Measurements from ENCODE around the gene DLG5. TPM values are rescaled to one million over a fixed set of nuclear protein-coding genes. Genes with fewer than 3 reads are reported as not detected.

Gene DLG5
- total RNA-seq, 2 donors from 2014 or later: 26.1 to 47.5 TPM

DNA sequence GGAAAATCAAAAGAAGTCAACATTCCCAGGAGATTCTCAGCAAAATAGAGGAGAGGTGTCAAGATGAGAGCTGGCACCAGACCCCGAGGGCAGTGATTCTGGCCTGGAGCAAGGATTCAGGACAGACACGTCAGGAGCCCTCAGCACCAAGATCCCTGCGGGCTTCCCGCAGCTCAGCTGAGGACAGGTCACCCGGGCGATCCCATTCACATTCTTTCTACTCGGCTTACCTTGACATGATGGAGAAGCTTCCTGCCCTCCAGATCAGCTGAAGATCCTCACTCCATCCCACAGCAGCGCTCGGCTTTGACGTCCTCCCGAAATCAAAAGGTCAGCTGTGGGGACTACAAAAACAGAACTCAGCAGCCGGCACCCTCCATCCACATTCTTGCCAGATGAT, 139.1 kb downstream of the DLG5 start:
- Histone ChIP-seq H3K27ac (no peak overlapping the region), H3K4me1 (no peaks in the 10 kb centered on the region), H3K9ac (ENCODE audit: low read depth in 2 of 2, low read length in 2 of 2) (no peak overlapping the region), H3K9me3 (no peaks in the 10 kb centered on the region), H3K27me3 (no peaks in the 10 kb centered on the region), H3K4me3 (no peak overlapping the region), H3K36me3 (no peaks in the 10 kb centered on the region)
- intact Hi-C loops (cut with DNase I): no loop called here
- DNase-seq: no peak
- TF ChIP-seq, protein P1, sequence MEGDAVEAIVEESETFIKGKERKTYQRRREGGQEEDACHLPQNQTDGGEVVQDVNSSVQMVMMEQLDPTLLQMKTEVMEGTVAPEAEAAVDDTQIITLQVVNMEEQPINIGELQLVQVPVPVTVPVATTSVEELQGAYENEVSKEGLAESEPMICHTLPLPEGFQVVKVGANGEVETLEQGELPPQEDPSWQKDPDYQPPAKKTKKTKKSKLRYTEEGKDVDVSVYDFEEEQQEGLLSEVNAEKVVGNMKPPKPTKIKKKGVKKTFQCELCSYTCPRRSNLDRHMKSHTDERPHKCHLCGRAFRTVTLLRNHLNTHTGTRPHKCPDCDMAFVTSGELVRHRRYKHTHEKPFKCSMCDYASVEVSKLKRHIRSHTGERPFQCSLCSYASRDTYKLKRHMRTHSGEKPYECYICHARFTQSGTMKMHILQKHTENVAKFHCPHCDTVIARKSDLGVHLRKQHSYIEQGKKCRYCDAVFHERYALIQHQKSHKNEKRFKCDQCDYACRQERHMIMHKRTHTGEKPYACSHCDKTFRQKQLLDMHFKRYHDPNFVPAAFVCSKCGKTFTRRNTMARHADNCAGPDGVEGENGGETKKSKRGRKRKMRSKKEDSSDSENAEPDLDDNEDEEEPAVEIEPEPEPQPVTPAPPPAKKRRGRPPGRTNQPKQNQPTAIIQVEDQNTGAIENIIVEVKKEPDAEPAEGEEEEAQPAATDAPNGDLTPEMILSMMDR (IDR thresholded peaks at IDR 0.05): no peak

DNA sequence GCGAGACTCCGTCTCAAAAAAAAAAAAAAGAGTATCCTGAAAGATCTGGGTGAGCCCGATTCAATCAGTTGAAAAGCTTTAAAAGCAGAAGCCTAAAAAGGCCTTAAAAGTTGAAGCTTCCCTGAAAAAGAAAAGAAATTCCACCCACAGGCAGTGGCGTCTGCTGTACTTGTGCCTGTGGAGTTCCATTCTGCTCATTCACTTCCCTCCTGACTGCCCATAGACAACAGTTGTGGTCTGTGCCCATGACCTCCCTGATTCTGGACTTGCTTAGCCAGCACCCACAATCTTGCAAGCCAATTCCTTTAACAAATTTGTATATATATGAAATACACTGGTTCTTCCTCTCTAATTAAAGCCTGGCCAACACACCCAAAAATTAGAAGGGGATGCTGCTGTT, 141.7 kb downstream of the DLG5 start:
- H3K9me3 ChIP-seq: no peaks in the 10 kb centered on the region
- no peak overlapping the region for H3K9ac ChIP-seq (ENCODE audit: low read depth in 2 of 2, low read length in 2 of 2)
- H3K36me3 ChIP-seq: no peaks in the 10 kb centered on the region
- no peaks in the 10 kb centered on the region for H3K27me3 ChIP-seq
- H3K27ac ChIP-seq: no peak overlapping the region
- TF ChIP-seq, protein P1 (IDR thresholded peaks at IDR 0.05): no peak
- H3K4me1 ChIP-seq: no peaks in the 10 kb centered on the region
- intact Hi-C loops (cut with DNase I): no loop called here
- no peak overlapping the region for H3K4me3 ChIP-seq
- DNase-seq: no peak

DNA sequence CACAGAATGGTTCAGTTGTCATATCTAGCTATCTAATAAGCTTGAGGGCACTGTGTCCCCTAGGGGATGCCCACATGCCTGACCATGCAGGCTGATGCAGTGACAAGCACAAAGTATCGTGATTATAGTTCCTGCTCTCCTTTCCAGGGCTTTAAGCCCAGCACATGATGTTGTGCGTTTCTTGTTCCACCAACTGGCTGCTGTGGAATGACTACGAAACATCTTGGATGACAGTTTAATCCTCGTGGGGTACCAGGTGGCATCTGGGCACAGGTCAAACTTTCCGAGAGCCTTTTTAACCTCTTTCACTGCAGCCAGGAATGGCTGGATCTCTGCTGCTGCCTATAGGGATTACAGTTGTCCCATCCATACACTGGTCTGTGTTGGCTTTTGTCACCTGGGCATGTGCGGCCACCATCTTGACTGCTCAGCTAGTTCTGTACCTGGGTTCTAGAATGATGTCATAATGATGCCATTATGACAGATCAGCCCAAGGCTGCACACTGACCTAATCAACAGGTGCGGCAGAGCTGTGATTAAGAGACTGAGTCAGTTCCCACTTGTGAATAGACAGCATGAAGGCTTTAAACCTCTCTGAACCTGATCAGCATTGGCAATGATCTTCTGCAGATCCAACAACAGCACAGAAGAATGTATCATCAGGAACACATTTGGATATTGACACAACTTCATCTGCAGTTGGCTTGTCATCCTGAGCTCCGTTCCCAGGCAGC, 144.1 kb downstream of the DLG5 start:
- Histone ChIP-seq H3K36me3 (no peaks in the 10 kb centered on the region), H3K4me3 (no peak overlapping the region)
- TF ChIP-seq, protein P1 (IDR thresholded peaks at IDR 0.05): no peak

DNA sequence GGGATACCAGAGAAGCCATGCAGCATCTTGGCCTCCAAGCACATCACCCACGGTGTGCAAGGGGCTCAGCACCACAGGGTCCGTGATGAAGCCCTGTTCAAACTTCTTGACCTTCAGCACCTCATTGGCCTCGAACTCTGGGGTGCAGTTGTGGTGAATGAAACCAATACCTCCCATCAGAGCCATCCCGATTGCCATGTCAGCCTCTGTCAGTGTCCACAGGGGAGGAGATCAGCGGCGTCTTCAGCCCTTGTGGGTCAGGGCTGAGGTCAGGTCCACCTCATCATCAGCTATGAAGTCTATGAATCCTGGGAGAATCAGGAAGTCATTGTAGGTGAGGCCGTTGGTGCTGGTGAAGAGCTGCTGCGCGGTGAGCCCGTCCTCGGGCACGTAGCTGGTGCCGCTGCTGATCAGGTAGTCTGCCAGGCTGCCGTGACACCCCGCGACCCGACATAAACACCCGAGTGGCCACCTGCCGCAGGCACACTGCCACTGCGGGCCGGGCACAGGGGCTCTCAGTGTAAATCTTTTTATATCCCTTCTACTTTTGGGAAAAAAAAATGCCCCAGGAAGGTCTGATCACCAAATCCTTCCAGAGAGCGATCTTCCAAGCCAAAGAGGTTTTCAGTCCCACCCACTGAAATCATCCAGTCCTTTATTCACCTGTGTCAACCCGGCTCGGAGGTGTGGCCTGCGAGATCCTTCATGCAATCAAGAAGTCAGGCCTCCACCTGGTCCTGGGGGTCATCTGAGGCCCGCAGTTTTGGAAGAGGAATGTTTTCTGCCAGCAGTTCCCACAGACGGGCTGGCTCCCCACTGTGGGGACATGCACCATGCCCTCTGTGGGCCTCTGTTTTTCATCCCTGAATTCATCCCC, 144.9 kb downstream of the DLG5 start:
- Histone ChIP-seq H3K36me3 (no peaks in the 10 kb centered on the region), H3K27ac (no peak overlapping the region), H3K4me3 (no peak overlapping the region), H3K4me1 (no peaks in the 10 kb centered on the region), H3K9ac (ENCODE audit: low read depth in 2 of 2, low read length in 2 of 2) (no peak overlapping the region), H3K9me3 (no peaks in the 10 kb centered on the region), H3K27me3 (no peaks in the 10 kb centered on the region)
- intact Hi-C loops (cut with DNase I): no loop called here
- DNase-seq: no peak
- TF ChIP-seq, protein P1 (IDR thresholded peaks at IDR 0.05): no peak

More for the DNA sequence above, 144.1 kb downstream of the DLG5 start:
- Histone ChIP-seq H3K9ac (ENCODE audit: low read depth in 2 of 2, low read length in 2 of 2) (no peak overlapping the region), H3K27me3 (no peaks in the 10 kb centered on the region), H3K27ac (no peak overlapping the region), H3K9me3 (no peaks in the 10 kb centered on the region), H3K4me1 (no peaks in the 10 kb centered on the region)
- intact Hi-C loops (cut with DNase I): no loop called here
- no peak for DNase-seq

DNA sequence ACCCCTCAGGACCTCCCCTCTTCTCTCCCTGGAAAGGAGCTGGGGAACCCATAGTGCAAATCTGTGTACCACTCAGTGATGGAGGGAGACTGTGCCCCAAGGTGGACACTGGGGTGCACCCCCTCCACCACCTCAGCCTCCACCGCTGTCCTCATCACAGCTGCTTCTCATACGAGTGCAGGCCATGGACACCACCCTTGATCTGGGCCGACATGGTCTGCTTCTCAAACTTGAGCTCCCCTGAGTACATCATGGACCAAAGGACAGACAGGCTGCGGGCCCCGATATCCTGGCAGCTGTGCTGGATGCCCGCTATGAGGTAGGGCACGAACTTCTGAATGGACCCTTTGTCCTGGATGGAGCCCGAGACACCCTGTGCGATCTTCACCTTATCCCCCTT, 146.4 kb downstream of the DLG5 start:
- Histone ChIP-seq H3K27ac (no peak overlapping the region), H3K9ac (ENCODE audit: low read depth in 2 of 2, low read length in 2 of 2) (no peak overlapping the region), H3K9me3 (no peaks in the 10 kb centered on the region), H3K4me1 (no peaks in the 10 kb centered on the region), H3K27me3 (no peaks in the 10 kb centered on the region), H3K4me3 (no peak overlapping the region), H3K36me3 (no peaks in the 10 kb centered on the region)
- intact Hi-C loops (cut with DNase I): no loop called here
- TF ChIP-seq, protein P1 (IDR thresholded peaks at IDR 0.05): no peak
- DNase-seq: no peak
